DOHH2 (cell line): Measurements from ENCODE around the gene TBATA.

Source experiments
- H3F3A ChIP-seq: fragments of 200-600 bp; sonication (generic), shearing (Covaris generic); 2 replicates; pipeline ENCODE4 v1.6.0; 2016; ENCODE audit warnings: antibody characterized with exemption, mild to moderate bottlenecking; ENCODE audit not compliant: control insufficient read depth, insufficient read depth
- H3K27ac ChIP-seq: fragments of 200-600 bp; sonication (generic); 2 replicates; pipeline ENCODE4 v1.5.1; 2014; ENCODE audit warnings: low read depth, mild to moderate bottlenecking, low read length, moderate library complexity
- H3K27me3 ChIP-seq: fragments of 200-600 bp; sonication (generic); 2 replicates; pipeline ENCODE4 v1.6.1; 2014; ENCODE audit warnings: mild to moderate bottlenecking, low read length, mixed read lengths; ENCODE audit not compliant: control insufficient read depth
- H3K36me3 ChIP-seq: fragments of 200-600 bp; sonication (generic); 2 replicates; pipeline ENCODE4 v1.6.1; 2014; ENCODE audit warnings: mild to moderate bottlenecking, low read length, moderate library complexity, mixed read lengths; ENCODE audit not compliant: control insufficient read depth
- H3K4me1 ChIP-seq: fragments of 200-600 bp; sonication (generic); 2 replicates; pipeline ENCODE4 v1.6.1; 2014; ENCODE audit warnings: mild to moderate bottlenecking, low read length, mixed read lengths; ENCODE audit not compliant: control insufficient read depth
- H3K4me2 ChIP-seq: fragments of 200-600 bp; sonication (generic); 2 replicates; pipeline ENCODE4 v1.6.0; 2014; ENCODE audit warnings: mild to moderate bottlenecking, low read length, moderate library complexity
- H3K4me3 ChIP-seq: fragments of 200-600 bp; sonication (generic); 2 replicates; pipeline ENCODE4 v1.5.1; 2014; ENCODE audit warnings: mild to moderate bottlenecking, low read length, mixed read lengths
- H3K79me2 ChIP-seq: fragments of 200-600 bp; sonication (generic); 2 replicates; pipeline ENCODE4 v1.6.1; 2014; ENCODE audit warnings: mild to moderate bottlenecking, low read length, mixed read lengths; ENCODE audit not compliant: control insufficient read depth
- H3K9me2 ChIP-seq: fragments of 200-600 bp; sonication (generic); replicated peaks from 2 replicates; pipeline ENCODE4 v1.6.1; 2014; ENCODE audit warnings: mild to moderate bottlenecking, low read length, mixed read lengths; ENCODE audit not compliant: control insufficient read depth
- H3K9me3 ChIP-seq: fragments of 200-600 bp; sonication (generic); 2 replicates; pipeline ENCODE4 v1.6.1; 2014; ENCODE audit warnings: antibody characterized with exemption, low read length, mixed read lengths; ENCODE audit not compliant: control insufficient read depth, insufficient read depth
- H4K20me1 ChIP-seq: fragments of 200-600 bp; sonication (generic); 2 replicates; pipeline ENCODE4 v1.6.0; 2014; ENCODE audit warnings: low read depth, mild to moderate bottlenecking, antibody characterized with exemption, low read length, moderate library complexity; ENCODE audit not compliant: control insufficient read depth, insufficient read depth
- CTCF ChIP-seq: fragments of 200-600 bp; sonication (generic); IDR thresholded peaks from one replicate; pipeline ENCODE4 v1.5.1; 2014; ENCODE audit warnings: antibody characterized with exemption, mild to moderate bottlenecking, low read depth, low read length; ENCODE audit not compliant: poor library complexity, severe bottlenecking
- EZH2phosphoT487 ChIP-seq: fragments of 200-600 bp; sonication (generic); IDR thresholded peaks from 2 replicates; pipeline ENCODE4 v1.6.1; 2017; ENCODE audit warnings: borderline replicate concordance, mild to moderate bottlenecking, antibody characterized with exemption, low read length, moderate library complexity, mixed read lengths

Gene TBATA

GRCh38 chr10:70748305-70748704, 36.9 kb downstream of the TBATA start:
- no peak overlapping the region for H3K4me2 ChIP-seq
- no peaks in the 10 kb centered on the region for H3K27me3 ChIP-seq
- H3K27ac ChIP-seq = no peak overlapping the region
- H3K9me2 ChIP-seq = no peaks in the 10 kb centered on the region
- H3K36me3 ChIP-seq = no peaks in the 10 kb centered on the region
- H3F3A ChIP-seq = no peaks in the 10 kb centered on the region
- H3K4me1 ChIP-seq = no peaks in the 10 kb centered on the region
- no peaks in the 10 kb centered on the region for H3K9me3 ChIP-seq
- TF ChIP-seq CTCF (no peak), EZH2phosphoT487 (no peak)
- no peaks in the 10 kb centered on the region for H4K20me1 ChIP-seq
- no peaks in the 10 kb centered on the region for H3K79me2 ChIP-seq
- no peak overlapping the region for H3K4me3 ChIP-seq

- Histone ChIP-seq H3K9me2 (no peaks in the 10 kb centered on the region), H3K79me2 (no peaks in the 10 kb centered on the region), H3K4me3 (no peak overlapping the region), H3K27me3 (no peaks in the 10 kb centered on the region), H3K4me2 (no peak overlapping the region), H4K20me1 (no peaks in the 10 kb centered on the region), H3K4me1 (peaks cover 5% of the 10 kb centered on the region), H3K9me3 (no peaks in the 10 kb centered on the region), H3K36me3 (no peaks in the 10 kb centered on the region), H3F3A (no peaks in the 10 kb centered on the region), H3K27ac (no peak overlapping the region)
- no peak for TF ChIP-seq CTCF
Measured at GRCh38 chr10:70747192-70747965, 37.8 kb downstream of the TBATA start.

GRCh38 chr10:70745555-70745954, 39.6 kb downstream of the TBATA start:
- TF ChIP-seq CTCF = no peak
- TF ChIP-seq EZH2phosphoT487 = no peak
- Histone ChIP-seq H3K9me2 (no peaks in the 10 kb centered on the region), H3F3A (no peaks in the 10 kb centered on the region), H4K20me1 (no peaks in the 10 kb centered on the region), H3K79me2 (no peaks in the 10 kb centered on the region), H3K4me3 (no peak overlapping the region), H3K36me3 (no peaks in the 10 kb centered on the region), H3K27ac (no peak overlapping the region), H3K4me1 (peaks cover 5% of the 10 kb centered on the region), H3K4me2 (no peak overlapping the region), H3K9me3 (no peaks in the 10 kb centered on the region), H3K27me3 (no peaks in the 10 kb centered on the region)
